Skeletal muscle cell (primary cell): ENCODE results near the gene GIGYF2.

Experiments
- DNase-seq: peaks from one replicate; pipeline ENCODE4 v3.0.0-alpha.2; 2010; ENCODE audit warnings: low read depth
- H3K4me3 ChIP-seq: 2 replicates; pipeline ENCODE4 v1.5.1; 2011; ENCODE audit warnings: low read depth, mild to moderate bottlenecking, control low read depth, low read length, moderate library complexity

GIGYF2 gene

DNA sequence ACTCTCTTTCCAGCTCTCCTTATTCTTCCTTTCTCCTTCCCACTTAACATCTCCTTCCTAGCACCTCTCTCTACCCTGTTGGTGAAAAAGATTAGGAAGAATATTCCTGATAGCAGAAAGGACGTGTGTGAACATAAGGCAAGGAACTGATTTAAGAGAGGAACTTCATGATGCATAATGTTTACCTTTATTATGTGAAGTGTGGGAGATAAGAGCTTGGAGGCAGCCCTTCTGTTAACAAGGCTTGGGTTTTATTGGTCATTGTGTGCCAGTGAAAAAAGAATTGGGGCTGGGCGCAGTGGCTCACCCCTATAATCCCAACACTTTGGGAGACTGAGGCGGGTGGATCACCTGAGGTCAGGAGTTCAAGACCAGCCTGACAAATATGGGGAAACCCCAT, 44.8 kb downstream of the GIGYF2 start:
- no peak for DNase-seq

DNA sequence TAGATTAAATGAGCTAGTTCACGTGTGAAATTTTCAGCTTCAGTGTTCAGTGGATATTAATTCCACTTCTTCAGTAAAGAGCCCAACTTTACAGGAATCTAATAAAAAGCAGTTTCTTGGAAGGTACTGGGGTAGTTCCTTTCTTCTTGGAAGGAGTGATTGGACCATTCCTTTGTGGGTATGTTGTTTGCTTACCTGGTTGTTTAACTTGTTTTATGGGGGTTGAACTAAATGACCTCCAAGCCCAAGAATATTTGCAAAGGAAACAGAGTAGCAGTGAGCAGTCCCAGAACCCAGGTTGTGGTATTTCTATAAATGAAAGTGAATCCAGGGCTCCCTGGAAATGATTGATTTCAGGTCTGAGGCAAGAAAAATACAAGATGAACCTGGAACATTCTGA, 47.8 kb downstream of the GIGYF2 start:
- DNase-seq, result no peak
- H3K4me3 ChIP-seq, result no peak overlapping the region

More for the DNA sequence above, 44.8 kb downstream of the GIGYF2 start:
- H3K4me3 ChIP-seq, result no peak overlapping the region

- no peak overlapping the region for H3K4me3 ChIP-seq
- DNase-seq, result no peak
These were observed 50.9 kb downstream of the GIGYF2 start for GRCh38 chr2:232748038-232748437.

- DNase-seq, result no peak
- no peak overlapping the region for H3K4me3 ChIP-seq
These were observed 52.2 kb downstream of the GIGYF2 start for GRCh38 chr2:232749331-232749730.

- DNase-seq, result no peak
These were observed 53.1 kb downstream of the GIGYF2 start for GRCh38 chr2:232750135-232750671.

DNA sequence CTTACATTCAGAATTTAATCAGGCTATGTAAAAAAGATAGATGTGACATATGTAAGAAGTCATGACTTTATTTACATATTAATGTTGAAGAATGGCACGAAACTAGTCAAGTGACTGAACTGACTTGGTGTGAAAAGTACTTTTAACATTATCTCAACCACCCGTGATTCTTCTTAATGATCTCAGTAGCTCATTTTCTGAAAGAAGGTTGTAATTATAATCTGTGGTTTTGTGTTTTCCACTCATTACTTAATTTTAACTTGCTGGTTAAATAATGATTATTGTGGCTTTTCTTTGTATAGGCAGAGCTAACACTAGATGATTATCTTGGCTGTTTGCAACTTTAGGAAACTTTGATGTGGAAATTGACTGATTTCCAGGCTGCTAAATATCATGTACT, 60.8 kb downstream of the GIGYF2 start:
- no peak overlapping the region for H3K4me3 ChIP-seq
- DNase-seq, result no peak

More at GRCh38 chr2:232750135-232750671, 53.1 kb downstream of the GIGYF2 start:
- H3K4me3 ChIP-seq, result no peak overlapping the region

DNA sequence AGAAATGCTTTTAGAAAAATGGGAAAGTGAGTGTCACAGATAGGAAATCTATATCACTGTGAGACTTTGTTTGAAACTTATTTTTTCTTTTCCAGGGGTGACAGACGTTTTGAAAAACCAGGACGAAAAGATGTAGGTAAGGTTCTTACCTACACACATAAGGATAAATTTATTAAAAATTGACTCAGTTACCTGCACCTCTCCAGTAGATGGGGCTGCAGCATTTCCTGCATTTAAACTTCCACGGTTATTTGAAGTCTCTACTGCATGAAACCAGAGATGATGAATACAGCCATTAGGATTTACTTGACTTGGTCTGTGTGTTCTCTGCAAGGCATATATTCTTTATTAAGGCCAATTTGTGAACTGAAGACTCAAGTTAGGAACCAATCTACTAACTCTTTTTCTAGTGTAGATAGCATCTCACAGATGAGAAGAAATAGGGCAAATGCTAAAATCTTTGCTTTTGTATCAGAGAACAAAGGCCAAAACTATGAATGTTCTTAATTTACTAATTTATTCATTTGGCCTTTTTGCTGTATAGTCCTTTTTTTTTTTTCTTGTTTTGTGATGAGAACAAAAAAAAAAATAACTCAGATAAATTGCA, 64.3 kb downstream of the GIGYF2 start:
- H3K4me3 ChIP-seq, result no peak overlapping the region
- no peak for DNase-seq

DNA sequence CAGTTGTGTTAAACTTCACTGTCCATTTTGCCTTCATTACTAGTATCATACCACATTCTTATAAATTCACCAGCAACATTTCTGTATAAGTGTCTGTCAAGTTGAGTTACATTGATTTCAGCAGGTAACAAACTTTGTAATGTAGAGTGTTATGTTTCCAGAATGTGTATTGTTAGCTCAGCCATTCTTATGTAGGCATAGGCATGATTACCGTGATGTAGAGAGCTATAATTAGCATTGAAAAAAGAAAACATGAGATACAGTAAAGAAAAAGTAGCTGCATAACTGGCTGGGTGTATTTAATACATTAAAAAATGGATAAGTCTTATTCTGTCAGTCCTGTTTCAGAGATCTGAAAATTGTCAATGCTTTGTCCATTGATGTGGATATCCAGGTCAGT, 70.7 kb downstream of the GIGYF2 start:
- DNase-seq, result no peak
- no peak overlapping the region for H3K4me3 ChIP-seq

GRCh38 chr2:232770207-232770606, 73.1 kb downstream of the GIGYF2 start:
- DNase-seq, result no peak
- H3K4me3 ChIP-seq, result no peak overlapping the region

- no peak overlapping the region for H3K4me3 ChIP-seq
- no peak for DNase-seq
These were observed 74.7 kb downstream of the GIGYF2 start for GRCh38 chr2:232771870-232772269.

GRCh38 chr2:232772531-232772930, 75.4 kb downstream of the GIGYF2 start:
- no peak overlapping the region for H3K4me3 ChIP-seq
- DNase-seq, result no peak

DNA sequence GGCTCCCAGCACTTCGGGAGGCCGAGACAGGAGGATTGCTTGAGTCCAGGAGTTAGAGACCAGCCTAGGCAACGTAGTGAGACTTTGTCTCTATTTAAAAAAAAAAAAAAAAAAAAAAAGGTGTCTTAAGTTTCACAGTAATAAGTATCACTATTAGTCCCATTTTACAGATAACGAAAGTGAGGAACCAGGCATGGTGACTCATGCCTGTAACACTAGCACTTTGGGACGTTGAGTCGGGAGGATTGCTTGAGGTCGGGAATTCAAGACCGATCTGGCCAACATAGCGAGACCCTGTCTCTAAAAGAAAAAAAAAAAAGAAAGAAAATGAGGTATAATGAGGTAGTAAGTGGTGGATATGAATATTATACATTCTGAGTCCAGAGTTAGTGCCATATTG, 76.7 kb downstream of the GIGYF2 start:
- no peak for DNase-seq

GRCh38 chr2:232776435-232776834, 79.3 kb downstream of the GIGYF2 start, which contains the start of gene KCNJ13:
KCNJ13 (minus strand) TSS chr2:232776565; CDS start chr2:232771362, 5,203 bp downstream.
- no peak for DNase-seq
- H3K4me3 ChIP-seq, result no peak within 1 kb of the TSS

More for the DNA sequence above, 76.7 kb downstream of the GIGYF2 start:
- H3K4me3 ChIP-seq, result no peak overlapping the region

DNA sequence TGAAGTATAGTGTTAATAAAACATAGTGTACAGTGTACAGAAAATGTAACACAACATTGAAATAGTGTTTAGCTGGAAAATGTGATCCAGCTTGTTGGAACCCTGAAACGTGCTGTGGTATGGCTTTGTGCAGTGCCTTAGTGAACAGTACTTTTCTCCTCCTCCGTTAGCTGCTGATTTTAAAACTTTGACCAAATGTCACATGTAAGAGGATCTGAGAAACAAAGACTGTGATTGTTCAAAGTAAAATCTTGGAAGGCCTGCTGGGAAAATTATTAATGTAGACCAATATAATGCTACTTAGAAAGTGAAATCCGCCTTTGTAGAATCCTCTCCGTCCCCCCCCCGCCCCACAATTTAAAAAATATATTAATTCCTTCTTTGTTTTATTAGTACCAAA, 80.1 kb downstream of the GIGYF2 start:
- no peak overlapping the region for H3K4me3 ChIP-seq

GRCh38 chr2:232779465-232779864, 82.3 kb downstream of the GIGYF2 start:
- no peak for DNase-seq
- H3K4me3 ChIP-seq, result no peak overlapping the region

More for the DNA sequence above, 80.1 kb downstream of the GIGYF2 start:
- DNase-seq, result no peak

DNA sequence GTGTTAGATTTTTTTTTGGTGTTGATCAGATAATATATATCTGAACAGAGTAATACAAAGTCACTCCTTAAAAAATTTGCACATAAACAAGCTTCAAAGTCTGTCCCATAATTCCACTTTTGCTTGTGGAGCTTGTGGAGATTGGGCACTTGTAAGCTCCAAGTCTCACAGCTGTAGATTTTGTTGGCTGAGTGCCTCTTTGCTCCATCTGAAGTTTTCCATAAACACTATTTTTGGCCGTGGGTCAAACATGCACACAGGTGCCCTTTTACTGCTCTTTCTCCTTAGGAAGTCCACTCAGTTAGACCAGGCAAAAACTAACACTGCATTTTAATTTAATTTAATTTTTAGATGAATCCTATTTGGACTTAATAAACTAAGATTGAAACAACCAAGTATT, 82.8 kb downstream of the GIGYF2 start:
- no peak overlapping the region for H3K4me3 ChIP-seq
- DNase-seq, result no peak

DNA sequence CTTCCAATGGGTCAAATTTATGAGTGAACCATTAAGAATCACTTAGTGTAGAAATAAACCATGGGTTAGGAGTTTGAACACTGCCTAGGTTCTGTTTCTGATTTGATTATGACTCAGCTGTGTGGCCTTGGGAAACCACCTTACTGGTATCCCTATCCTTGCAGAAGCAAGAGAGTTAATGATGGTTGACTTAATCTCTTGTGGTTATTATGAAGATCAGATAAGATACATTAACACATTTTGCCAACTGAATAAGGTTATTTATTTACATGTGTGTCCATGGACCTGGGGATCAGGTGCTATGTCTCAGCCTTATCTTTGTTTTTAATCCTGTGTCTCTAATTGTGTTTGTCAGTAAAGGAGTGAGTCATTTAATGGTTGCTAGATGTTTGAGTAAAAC, 84.6 kb downstream of the GIGYF2 start:
- peak; percentile 6 for DNase-seq
- no peak overlapping the region for H3K4me3 ChIP-seq

DNA sequence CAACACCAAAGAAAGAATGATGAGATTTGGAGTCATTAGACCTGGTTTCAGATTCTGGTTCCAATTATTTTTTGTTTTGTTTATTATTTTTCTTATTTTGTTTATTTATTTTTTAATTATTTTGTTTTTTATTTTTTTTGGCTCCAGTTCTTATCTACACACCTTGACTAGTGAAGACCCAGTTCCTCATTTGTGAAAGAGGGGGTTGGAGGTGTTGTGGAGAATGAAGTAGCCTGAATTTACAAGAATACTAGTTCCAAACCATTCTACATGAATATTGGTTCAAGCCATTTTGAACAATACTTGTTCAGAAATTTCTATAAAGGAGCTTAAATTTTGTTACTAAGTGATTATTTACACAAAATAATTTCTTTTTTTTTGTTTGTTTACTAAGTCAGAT, 86.1 kb downstream of the GIGYF2 start:
- no peak for DNase-seq
- no peak overlapping the region for H3K4me3 ChIP-seq

DNA sequence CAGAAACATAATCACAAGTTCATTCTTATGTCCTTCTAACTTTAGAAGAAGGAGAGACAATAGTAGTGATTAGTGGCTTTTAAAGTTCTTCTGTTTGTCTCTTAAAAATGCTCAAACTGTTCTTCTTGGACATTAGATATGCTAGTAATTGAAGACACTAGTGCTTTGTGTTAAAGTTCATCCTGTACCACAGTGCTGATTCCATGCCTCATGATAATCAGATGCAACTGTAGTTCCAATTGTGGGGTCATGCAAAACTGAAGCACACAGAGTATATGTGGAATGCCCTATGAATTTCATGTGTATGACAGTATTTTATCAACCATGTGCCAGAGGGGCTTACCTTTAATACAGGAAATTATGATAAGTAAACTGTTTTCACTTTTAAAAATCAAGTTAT, 90.7 kb downstream of the GIGYF2 start:
- no peak overlapping the region for H3K4me3 ChIP-seq
- DNase-seq, result no peak

- no peak overlapping the region for H3K4me3 ChIP-seq
- DNase-seq, result no peak
These were observed 92.0 kb downstream of the GIGYF2 start for GRCh38 chr2:232789082-232789481.

- no peak for DNase-seq
- H3K4me3 ChIP-seq, result no peak overlapping the region
These were observed 94.4 kb downstream of the GIGYF2 start for GRCh38 chr2:232791518-232791917.
